Dermis blood vessel endothelial cell (primary cell): Measurements from ENCODE around the gene FOXO1. TPM values are rescaled to one million over a fixed set of nuclear protein-coding genes. Genes with fewer than 3 reads are reported as not detected.
"Not testable (repeated sequence)": the region's sequence is repeated elsewhere in the genome, so short reads cannot be mapped to it uniquely, and the experiment has no call there.

Experiments used
- DNase-seq: peaks from one replicate; pipeline ENCODE4 v3.0.0; 2010
- total RNA-seq: library from RNA; depleted of rRNA; stranded (reverse); fragments of >200 nt; gene quantifications from 2 replicates; pipeline ENCODE4 v1.2.3, GENCODE V29; 2014

The FOXO1 gene
- total RNA-seq = 35.4 and 60.4 TPM in 2 replicates

DNA sequence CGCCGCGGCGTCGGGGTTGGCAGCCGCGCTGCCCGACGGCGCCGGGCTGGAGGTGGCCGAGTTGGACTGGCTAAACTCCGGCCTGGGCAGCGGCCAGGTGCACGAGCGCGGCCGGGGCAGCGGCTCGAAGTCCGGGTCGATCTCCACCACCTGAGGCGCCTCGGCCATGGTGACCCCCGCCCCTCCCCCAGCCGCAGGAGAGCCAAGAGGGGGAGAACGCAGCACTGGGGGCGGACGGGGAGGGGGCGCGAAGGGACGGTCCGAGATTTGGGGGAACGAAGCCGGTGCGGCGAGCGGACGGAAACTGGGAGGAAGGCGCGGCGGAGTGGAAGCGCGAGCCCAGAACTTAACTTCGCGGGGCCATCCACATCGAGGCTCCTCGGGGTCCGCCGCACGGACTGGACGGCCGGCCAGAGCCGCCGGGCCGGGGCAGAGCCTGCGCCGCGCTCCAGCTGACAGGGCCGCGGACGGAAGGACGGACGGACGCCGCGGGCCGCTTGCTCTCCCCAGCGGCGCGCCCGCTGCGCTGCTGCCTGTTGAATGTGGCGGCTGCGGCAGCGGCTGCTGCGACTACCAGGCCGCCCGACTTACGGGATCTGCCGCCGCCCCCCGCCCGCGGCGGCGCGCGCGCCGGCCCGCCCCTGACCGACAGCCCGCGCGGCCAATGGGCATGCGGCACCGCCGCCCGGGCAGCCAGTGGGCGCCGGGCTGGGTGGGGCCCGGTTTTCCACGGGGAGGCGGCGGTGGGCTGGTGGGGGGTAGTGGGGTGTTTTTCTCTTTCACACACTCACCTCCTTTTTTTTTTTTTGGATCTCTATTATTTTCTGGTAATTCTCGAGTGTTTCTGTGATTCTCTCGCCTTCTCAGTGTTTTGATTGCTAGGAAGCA, at the start of gene FOXO1:
Gene FOXO1, minus strand, starts transcription at position 597 of the 888 bp plus-strand sequence. Its CDS starts 429 bp downstream, at position 168.
- peak; percentile 90 for DNase-seq

DNA sequence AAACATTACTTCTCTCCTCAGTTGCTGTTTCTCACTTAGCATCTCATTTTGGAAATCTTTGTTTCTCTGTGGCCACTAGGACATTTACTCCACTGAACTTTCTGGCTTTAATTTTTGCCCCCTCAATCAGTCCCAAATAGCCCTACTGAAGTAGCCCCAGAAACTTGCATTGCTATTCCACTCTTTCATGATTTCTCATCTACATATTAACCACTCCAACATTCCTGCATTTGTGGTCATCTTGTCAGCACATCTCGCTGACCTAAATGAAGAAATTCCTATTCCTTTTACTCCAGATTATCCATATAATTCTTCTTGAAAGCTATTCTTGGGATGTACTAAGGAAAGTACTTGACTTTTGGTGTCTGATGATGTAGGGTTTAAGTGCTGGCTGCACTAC, 48.0 kb upstream of the FOXO1 start:
- DNase-seq = not testable (repeated sequence)

DNA sequence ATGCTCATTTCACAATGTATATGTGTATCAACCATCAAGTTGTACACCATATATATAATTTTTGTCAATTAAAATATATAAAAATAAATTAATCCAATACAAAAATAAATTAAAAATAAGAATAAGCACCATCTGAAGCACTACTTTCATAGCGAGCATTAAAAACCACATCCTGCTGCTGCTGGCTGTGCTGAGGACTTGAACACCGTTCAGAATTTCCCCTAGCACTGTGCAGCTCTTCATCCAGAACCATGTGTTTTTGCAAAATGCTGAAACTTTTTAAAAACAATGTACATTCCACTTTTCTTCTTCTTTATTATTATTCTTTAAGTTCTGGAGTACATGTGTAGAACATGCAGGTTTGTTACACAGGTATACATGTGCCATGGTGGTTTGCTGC, 40.0 kb upstream of the FOXO1 start:
- DNase-seq = no peak

DNA sequence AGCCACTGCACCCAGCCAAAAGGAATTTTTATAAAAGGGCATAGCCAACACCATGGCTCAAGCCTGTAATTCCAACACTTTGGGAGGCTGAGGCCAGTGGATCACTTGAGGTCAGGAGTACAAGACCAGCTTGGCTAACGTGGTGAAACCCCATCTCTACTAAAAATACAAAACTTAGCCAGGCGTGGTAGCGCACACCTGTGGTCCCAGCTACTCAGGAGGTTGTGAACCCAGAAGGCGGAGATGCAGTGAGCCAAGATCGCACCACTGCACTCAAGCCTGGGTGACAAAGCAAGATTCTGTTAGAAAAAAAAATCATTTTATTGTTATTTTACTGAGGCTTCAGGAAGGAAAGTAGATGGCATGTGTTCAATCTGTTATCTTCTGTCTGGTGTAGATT, 31.3 kb upstream of the FOXO1 start:
- no peak for DNase-seq

DNA sequence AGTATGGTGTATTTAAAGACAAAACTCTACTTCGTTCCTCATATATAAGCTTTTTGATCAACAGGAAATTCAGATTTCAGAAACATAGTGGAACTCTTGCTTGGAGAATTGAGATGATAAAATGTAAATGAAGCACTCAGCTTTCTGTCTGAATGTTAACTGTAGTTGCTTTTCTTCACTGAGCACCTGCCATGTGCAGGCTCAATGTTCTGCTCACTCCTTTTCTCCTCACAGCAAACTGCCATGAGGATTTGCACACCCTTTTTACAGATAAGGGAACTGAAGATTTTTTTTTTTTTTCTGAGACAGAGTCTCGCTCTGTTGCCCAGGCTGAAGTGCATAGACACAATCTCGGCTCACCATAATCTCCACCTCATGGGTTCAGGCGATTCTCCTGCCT, 28.0 kb upstream of the FOXO1 start:
- no peak for DNase-seq

DNA sequence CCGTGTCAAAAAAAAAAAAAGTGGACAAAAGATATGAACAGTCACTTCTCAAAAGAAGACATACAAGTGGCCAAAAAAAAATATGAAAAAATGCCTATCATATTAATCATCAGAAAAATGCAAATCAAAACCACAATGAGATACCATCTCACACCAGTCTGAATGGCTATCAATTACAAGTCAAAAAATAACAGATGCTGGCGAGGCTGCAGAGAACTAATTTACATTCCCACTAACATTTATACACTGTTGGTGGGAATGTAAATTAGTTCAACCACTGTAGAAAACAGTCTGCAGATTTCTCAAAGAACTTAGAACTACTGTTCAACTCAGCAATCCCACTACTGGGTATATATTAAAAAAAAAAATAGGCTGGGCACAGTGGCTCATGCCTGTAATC, 26.5 kb upstream of the FOXO1 start:
- peak; percentile 9 for DNase-seq

DNA sequence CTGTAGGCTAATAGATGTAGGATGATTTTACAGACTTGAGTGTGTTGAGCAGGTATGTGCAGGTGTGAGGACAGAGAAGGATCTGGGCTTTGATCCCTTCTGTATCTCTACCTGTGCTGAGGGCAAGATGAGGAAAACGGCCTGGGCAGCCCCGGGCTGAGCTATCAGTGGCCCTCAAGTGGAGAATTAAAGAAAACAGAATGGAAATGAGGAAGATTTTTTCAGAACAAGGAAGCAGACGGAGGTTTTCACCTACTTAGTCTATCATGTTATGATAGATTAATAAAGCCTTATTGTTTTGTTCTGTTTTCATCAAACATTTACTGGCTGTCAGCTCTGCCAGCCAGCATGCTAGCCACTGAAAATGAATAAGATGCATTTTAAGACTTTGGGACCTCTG, 22.3 kb upstream of the FOXO1 start:
- DNase-seq = no peak

DNA sequence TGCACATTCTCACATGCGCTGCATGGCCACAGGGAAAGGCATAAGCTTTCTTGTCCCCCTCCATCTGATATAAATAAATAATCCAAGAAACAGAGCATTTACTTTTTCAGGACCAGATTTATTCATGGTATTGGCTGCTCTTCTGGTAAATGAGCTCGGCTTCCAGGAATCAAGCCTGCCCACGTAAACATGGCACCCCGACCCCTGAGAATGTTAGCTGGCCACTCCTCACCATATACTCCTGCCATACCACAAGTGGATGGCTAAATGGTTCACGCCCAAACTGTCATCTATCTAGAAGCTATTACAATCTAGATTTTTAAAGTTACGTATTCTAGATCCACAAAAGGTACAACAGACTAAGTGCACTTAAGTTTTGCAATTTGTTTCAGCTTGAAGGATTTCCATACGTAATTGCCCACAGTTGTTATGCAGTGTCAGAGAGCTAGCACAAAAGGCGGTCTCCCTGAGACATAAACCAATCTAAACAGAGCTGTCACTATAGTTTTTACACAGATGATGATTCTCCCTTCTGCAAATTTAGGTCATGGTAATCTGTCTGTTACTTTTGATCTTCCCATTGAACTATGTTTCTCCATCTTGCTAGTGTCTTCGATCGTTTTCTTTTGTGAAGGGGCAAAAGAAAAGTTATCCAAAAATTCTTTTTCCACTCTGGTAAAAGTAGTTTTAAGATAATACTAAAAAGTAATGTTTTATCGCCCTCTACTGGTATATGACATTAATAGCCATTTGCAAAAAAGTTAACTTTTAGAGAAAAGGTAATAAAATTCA, 16.2 kb upstream of the FOXO1 start:
- DNase-seq = peak; percentile 52

DNA sequence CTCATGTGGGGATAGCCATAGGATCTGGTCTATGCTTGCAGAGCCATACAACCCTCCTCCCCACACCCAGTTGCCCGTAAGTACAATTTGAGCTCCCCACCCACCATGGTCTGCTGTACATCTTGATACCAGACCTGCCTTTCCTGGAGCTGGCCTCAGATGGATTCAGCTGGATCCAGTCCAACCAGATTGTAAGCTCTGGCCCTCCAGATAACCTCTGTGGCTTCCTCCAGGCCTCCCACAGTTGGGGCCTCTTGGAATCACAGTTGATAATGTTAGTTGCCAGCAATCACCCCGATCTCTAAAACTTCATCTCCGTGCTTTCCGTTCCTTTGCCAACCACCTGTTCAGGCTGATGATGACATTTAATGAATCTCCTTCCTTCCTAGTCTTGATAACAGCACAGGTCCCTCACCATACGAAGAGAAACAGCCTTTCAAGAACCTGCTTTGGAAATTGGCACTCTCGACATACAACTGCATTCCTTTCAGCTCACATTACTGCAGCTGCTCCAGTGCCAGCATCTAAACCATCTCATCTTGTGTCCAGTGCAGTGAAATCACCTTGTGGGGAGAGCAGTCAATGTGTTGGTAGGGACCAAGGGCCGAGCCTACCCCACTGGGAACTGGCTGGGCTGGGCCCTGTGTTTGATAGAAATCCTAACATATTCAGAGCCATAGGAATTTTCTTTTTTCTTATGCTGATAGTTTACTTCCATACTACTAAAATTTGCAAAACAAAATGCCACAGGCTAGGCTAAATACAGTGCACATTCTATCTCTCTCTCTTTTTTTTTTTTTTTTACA, 15.1 kb upstream of the FOXO1 start:
- DNase-seq = peak; percentile 96

DNA sequence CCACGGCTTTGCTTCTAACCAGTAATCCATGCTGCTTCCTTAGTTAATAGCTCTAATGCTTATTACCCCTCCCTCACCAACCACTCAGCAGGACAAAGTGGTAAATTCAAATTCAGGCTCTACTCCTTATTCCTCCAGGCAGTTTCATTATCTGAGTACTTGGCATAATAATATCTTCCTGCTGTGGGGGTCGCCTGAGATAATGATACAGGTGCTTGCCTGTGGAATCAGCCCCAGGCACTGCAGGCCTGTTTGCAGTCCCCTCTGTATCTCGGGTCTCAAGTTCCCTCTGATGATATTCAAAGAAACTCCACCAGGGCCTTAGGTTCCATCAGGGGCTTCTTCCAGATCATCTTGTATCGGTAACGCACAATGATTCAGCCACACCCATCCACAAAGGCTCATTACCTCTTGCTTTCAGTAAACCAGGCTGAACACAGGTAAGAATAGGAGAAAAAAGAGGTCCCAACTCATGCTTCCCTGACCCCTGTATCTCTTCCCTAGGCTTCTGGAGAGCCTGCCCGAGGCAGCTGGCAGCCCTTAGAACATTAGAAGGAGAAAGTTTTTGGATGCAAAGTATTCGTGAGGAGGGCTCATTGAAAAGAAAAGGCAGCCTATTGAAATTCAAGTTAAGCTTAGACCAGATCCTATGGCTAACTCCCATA, 14.3 kb upstream of the FOXO1 start:
- DNase-seq = no peak

DNA sequence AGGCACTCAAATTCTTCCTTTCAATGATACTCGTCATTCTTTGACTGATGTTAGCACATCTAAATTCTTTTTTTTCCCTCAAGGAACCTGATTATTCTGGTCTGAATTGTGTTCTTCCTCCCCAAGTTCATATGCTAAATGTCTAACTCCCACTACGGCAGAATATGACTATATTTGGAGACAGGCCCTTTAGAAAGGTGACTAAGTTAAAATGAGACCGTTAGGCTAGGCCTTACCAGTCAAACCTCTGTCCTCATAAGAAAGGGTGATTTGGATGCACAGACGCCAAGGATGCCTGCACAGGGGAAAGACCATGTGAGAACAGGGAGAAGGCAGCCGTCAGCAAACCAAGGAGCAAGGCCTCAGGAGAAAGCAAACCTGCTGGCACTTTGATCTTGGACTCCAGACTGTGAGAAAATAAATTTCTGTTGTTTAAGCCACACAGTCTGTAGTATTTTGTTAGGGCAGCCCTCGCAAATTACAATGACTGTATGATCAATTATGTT, 13.1 kb upstream of the FOXO1 start:
- DNase-seq = no peak

DNA sequence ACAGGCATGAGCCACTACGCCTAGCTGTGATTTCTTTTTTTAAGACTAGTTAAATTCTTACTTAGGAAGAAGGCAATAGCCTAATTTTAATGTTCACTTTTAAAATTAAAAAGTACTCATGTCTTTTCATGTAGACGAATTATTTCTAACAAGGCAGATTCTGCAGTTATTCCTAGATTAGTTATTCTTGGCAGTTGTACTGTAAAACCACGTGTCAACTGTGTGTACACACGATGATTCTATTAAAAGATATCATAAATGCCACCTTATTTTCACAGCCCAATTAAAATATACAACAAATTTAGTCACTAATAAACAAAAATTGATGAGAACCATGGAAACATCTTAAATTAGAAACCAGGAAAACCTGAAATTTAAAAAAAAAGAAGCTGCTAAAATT, 10.6 kb upstream of the FOXO1 start:
- DNase-seq = no peak

DNA sequence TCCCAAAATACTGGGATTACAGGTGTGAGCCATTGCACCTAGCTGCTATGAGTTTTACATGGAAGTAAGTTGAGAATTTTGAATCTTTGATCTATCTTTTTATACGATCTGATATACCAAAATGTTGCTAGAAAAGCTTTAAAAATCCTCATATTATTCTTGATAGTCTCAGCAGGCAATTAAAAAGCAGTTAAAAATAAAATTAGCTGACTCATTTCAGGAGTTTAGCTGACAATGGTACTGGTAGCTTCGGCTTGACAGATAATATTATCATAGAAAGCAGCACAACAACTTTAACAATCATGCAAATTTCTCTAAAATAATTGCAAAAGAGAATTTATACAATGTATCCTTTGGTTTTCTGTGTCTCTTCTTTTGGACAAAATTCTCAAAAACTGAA, 9.6 kb upstream of the FOXO1 start:
- DNase-seq = no peak

DNA sequence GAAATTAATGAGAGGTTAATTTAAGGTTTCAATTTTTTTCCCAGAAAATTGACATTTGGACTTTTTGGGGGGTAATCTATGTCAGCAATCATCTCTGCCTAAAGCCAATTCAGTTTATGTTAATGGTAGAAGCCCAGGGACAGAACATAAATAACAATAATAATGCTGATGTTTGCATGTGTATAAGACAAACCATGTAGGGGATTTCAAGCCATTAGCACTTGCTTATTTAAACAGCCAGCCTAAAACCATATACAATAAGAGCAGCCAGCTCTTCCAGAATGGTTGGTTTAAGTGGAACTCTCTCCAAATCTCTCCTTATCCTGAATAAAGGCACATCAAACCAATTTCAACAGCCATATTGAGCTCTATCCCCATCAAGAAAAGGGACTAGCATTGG, 7.0 kb upstream of the FOXO1 start:
- no peak for DNase-seq

DNA sequence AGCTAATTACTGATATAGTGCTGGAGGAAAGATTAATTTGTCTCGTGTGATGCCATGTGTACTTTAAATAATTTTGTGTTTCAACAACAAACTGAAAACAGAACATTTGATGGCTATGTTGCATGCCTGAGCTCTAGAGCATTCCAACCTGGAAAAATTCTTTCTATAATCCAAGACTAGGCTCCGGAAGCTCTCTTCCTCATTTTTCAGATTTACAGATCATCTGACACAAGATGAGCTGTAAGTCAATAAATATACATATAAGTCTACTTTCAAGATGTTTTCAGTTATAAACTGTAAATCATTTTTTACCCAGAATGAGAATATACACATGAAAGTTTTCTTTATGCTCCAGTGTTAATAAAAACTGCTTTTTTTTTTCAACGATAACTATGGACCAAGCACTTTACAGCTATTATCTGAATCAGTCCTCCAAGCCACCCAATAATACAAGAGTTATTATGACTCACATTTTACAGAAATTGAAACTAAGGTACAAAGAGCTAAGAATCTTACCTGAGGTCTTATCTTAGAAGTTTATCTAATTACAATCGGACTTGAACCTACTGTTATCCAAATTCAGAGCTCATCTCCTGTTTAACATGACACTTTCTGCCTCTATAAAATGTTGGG, 6.4 kb upstream of the FOXO1 start:
- DNase-seq = no peak

DNA sequence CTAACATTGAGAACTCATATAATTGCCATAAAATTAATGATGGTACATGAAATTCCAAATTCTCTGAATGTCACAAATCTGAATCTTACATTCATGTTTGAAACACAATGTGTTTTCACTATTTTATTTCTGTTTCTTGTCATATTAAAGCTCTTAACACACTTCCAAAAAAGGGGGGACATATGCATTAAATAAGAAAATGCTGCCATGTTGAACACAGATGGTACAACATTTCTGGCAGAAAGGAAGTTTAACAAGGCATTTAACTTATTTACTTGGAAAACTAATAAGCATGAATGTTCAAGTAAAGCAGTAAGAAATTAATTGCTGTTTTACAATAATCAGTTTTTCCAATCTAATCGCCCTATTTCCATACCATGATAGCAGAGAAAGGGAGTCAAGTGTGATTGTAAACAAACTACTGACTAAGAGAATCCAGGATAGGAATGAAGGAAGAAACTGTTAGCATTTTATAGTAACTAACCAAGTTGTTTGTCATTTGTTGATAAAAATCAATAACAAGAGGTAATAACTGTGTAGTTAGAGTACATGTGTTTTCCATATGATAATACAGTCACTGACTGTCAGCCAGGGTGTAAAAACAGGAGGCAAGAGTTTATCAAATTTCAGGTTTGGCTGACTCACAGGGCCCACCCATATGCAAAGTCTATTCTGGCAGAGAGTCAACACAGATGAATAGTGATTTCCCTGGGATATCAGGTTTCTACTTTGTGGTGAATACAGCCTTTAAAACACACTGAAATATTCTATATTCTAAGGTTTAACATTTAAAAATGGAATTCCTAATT, 5.7 kb upstream of the FOXO1 start:
- peak; percentile 82 for DNase-seq

DNA sequence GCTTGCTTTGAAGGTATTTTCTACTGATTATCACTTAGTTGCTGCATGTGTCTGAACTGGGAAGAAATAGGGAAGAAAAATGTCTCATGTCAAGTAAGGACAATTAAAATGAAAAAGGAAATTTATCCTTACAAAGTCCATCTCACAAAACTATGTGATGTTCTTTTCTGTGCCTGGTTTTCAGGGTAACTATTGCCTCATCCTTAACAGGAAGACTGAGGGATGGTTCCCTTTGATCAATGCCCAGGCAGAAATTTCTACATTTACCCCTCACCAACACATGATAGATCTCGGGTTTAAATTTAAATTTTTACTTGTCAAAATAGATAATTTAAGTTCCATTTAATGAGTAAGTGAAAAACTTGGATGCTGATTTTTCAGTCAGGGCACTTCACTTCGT, 3.9 kb upstream of the FOXO1 start:
- DNase-seq = no peak

DNA sequence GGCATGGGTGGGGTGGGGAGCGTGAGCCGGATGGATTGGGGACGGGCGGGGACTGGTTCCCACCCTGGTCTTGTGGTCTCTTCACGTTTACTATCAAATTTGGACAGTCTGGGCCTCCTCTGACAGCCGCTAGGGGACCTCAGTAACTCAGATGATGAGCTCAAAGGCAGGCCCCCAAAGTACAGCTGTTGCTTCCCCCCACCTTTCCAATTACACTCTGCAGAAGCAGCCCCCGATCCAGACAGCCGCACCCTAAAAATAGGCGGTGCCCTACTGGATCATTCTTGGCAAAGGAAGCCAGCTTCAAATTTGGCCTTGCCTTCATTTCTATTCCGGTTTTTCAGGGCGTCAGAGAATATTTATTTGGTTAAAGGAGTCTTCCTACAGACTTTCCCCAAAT, 1.9 kb upstream of the FOXO1 start:
- peak; percentile 66 for DNase-seq

DNA sequence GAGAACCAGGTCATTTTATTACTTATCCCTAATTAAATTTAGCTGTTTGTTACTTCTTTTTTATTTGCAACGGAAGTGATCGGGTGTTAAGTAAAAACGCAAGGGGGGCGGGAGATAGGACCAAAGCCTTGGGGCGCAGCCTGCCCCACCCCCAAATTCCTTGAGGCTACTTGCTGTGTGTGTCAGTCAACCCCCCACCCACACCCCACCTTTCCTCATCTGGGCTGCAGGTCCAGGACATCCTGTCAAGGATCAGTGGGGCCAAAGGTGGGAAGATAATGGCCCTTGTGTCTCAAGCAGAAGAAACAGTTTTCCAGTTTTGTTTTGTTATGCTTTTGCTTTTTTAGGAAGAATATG, 1.2 kb upstream of the FOXO1 start:
- no peak for DNase-seq

DNA sequence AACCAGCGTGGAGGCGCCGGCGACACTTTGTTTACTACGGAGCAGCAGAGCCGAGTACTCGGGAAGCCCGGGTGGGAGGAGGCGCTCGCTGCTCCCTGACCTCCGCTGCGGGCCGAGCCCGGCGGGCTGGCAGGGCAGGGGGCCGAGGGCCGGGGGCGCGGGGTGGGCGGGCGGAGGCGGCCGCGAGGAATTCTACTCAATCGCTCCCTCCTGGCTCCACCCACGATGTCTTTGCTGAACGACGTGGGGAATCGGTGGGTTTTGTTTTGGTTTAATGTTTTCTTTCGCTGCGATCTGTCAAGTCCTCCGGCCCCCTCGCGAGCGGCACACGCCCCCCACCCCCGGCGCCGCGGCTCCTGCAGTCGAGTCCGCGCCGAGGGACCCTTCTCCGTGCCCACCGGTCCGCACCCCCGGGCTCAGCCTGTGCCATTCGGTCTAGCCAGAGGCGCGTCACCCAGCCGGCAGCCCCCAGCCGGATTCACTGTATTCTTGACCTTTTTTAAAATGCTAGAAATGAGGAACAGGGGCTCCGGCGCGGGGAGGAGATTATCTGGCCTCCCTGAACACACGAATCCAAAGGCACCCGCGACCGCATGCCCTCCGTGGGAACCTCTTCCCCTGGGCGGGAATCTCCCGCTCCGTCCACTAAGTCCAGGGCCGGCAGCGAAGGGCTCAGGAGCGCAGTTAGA, 636 bp upstream of the FOXO1 start:
- no peak for DNase-seq
